Chondrocyte (in vitro differentiated cells): ENCODE measurements around the gene BACE2. TPM values are rescaled to one million over a fixed set of nuclear protein-coding genes. Genes with fewer than 3 reads are reported as not detected.

ENCODE experiments used
- DNase-seq: peaks from one replicate; pipeline ENCODE4 v3.0.0; 2021; ENCODE audit warnings: mixed read lengths, low spot score
- H3K27ac Mint-ChIP-seq: one replicate; pipeline ENCODE4 v1.8.0; 2021; ENCODE audit warnings: mild to moderate bottlenecking, moderate library complexity, mixed read lengths; ENCODE audit not compliant: unreplicated experiment
- H3K27me3 Mint-ChIP-seq: 2 replicates; pipeline ENCODE4 v1.8.0; 2021; ENCODE audit warnings: low read depth, mixed read lengths
- H3K36me3 Mint-ChIP-seq: 2 replicates; pipeline ENCODE4 v1.8.0; 2021; ENCODE audit warnings: low read depth, mixed read lengths
- H3K4me1 Mint-ChIP-seq: 2 replicates; pipeline ENCODE4 v1.8.0; 2021; ENCODE audit warnings: low read depth, mild to moderate bottlenecking, mixed read lengths
- H3K4me3 Mint-ChIP-seq: one replicate; pipeline ENCODE4 v1.8.0; 2021; ENCODE audit warnings: mild to moderate bottlenecking, moderate library complexity, mixed read lengths; ENCODE audit not compliant: unreplicated experiment
- H3K9me3 Mint-ChIP-seq: 2 replicates; pipeline ENCODE4 v1.8.0; 2021; ENCODE audit warnings: low read depth, mixed read lengths
- CTCF ChIP-seq: fragments of 200-600 bp; sonication (generic); IDR thresholded peaks from 2 replicates; pipeline ENCODE4 v1.5.0; 2021; ENCODE audit warnings: antibody characterized with exemption, mild to moderate bottlenecking, moderate library complexity
- total RNA-seq: library from RNA; stranded (reverse); gene quantifications from 3 replicates; pipeline ENCODE4 v1.2.1, GENCODE V29; 2021

BACE2 gene
- total RNA-seq, 1 donor from 2014 or later = 77.9 TPM

GRCh38 chr21:41141031-41141457 is 26.9 kb upstream of the BACE2 start:
- Mint-ChIP-seq H3K9me3 (no peaks in the 10 kb centered on the region), H3K4me1 (peaks cover 24% of the 10 kb centered on the region), H3K27me3 (peaks cover 4% of the 10 kb centered on the region), H3K36me3 (no peaks in the 10 kb centered on the region), H3K27ac (peak overlapping the region; percentile 78), H3K4me3 (no peak overlapping the region)
- TF ChIP-seq CTCF = no peak
- DNase-seq = no peak

GRCh38 chr21:41142051-41142795 is 25.7 kb upstream of the BACE2 start:
- peak overlapping the region; percentile 43 for H3K4me3 Mint-ChIP-seq
- peak overlapping the region; percentile 78 for H3K27ac Mint-ChIP-seq
- peak; percentile 18 for TF ChIP-seq CTCF

GRCh38 chr21:41143596-41144325 is 24.2 kb upstream of the BACE2 start:
- Mint-ChIP-seq H3K27me3 (peaks cover 2% of the 10 kb centered on the region), H3K27ac (no peak overlapping the region), H3K4me1 (peaks cover 24% of the 10 kb centered on the region)

More at GRCh38 chr21:41142051-41142795, 25.7 kb upstream of the BACE2 start:
- H3K27me3 Mint-ChIP-seq = peaks cover 6% of the 10 kb centered on the region
- DNase-seq = no peak
- peaks cover 24% of the 10 kb centered on the region for H3K4me1 Mint-ChIP-seq
- H3K9me3 Mint-ChIP-seq = no peaks in the 10 kb centered on the region
- H3K36me3 Mint-ChIP-seq = no peaks in the 10 kb centered on the region

GRCh38 chr21:41147096-41147978 is 20.6 kb upstream of the BACE2 start:
- Mint-ChIP-seq H3K36me3 (no peaks in the 10 kb centered on the region), H3K9me3 (no peaks in the 10 kb centered on the region), H3K27ac (no peak overlapping the region), H3K27me3 (peaks cover 2% of the 10 kb centered on the region), H3K4me1 (peaks cover 4% of the 10 kb centered on the region), H3K4me3 (no peak overlapping the region)
- no peak for TF ChIP-seq CTCF
- DNase-seq = no peak

More at GRCh38 chr21:41143596-41144325, 24.2 kb upstream of the BACE2 start:
- DNase-seq = no peak
- Mint-ChIP-seq H3K4me3 (no peak overlapping the region), H3K36me3 (no peaks in the 10 kb centered on the region), H3K9me3 (no peaks in the 10 kb centered on the region)
- no peak for TF ChIP-seq CTCF

- H3K36me3 Mint-ChIP-seq = no peaks in the 10 kb centered on the region
- H3K4me1 Mint-ChIP-seq = no peaks in the 10 kb centered on the region
- TF ChIP-seq CTCF = no peak
- no peak for DNase-seq
- H3K27me3 Mint-ChIP-seq = peaks cover 2% of the 10 kb centered on the region
- no peaks in the 10 kb centered on the region for H3K9me3 Mint-ChIP-seq
- no peak overlapping the region for H3K4me3 Mint-ChIP-seq
- H3K27ac Mint-ChIP-seq = no peak overlapping the region
Measured at GRCh38 chr21:41147979-41148355, 20.0 kb upstream of the BACE2 start.
